ENCODE measurements around the gene SMC6. TPM values are rescaled to one million over a fixed set of nuclear protein-coding genes. Genes with fewer than 3 reads are reported as not detected.

SMC6 gene
- total RNA-seq, 2 experiments from 2014 or later = 22.4 to 25.8 TPM

- POLR2A ChIA-PET = no interaction called here
- CTCF ChIA-PET = interaction anchor here (0.8 to 2.1 kb wide), 3 partner anchors 13 to 101 kb away, joined by 3 to 4 read pairs (median 4); no protein-coding TSS in a partner anchor
Measured at GRCh38 chr2:17719562-17720371, 33.8 kb downstream of the SMC6 start.

- POLR2A ChIA-PET = no interaction called here
Measured at GRCh38 chr2:17718689-17719088, 34.9 kb downstream of the SMC6 start.

GRCh38 chr2:17717666-17718065 is 35.9 kb downstream of the SMC6 start:
- CTCF ChIA-PET = no interaction called here
- POLR2A ChIA-PET = no interaction called here

More at GRCh38 chr2:17718689-17719088, 34.9 kb downstream of the SMC6 start:
- CTCF ChIA-PET = interaction anchor here (0.7 to 2.1 kb wide), 2 partner anchors 102 to 112 kb away, joined by 3 to 4 read pairs; no protein-coding TSS in a partner anchor

GRCh38 chr2:17713291-17713690 is 40.3 kb downstream of the SMC6 start:
- POLR2A ChIA-PET = no interaction called here
- CTCF ChIA-PET = no interaction called here

- CTCF ChIA-PET = interaction anchor here (0.7 kb wide), 1 partner anchor 26 kb away, joined by 3 read pairs; no protein-coding TSS in a partner anchor
- POLR2A ChIA-PET = no interaction called here
Measured at GRCh38 chr2:17710547-17711248, 42.9 kb downstream of the SMC6 start.

- CTCF ChIA-PET = interaction anchor here (0.7 kb wide), 1 partner anchor 26 kb away, joined by 3 read pairs; no protein-coding TSS in a partner anchor
- POLR2A ChIA-PET = no interaction called here
Measured at GRCh38 chr2:17709897-17710296, 43.7 kb downstream of the SMC6 start.

- ChIA-PET POLR2A (no interaction called here), CTCF (no interaction called here)
Measured at GRCh38 chr2:17708501-17708900, 45.1 kb downstream of the SMC6 start.

- POLR2A ChIA-PET = no interaction called here
- CTCF ChIA-PET = interaction anchor here (1.1 kb wide), 1 partner anchor 13 kb away, joined by 4 read pairs; no protein-coding TSS in a partner anchor
Measured at GRCh38 chr2:17706845-17707244, 46.8 kb downstream of the SMC6 start.

- ChIA-PET CTCF (no interaction called here), POLR2A (no interaction called here)
Measured at GRCh38 chr2:17690776-17691175, 62.8 kb downstream of the SMC6 start.

- POLR2A ChIA-PET = no interaction called here
- CTCF ChIA-PET = no interaction called here
Measured at GRCh38 chr2:17689010-17689409, 64.6 kb downstream of the SMC6 start.

- CTCF ChIA-PET = no interaction called here
- POLR2A ChIA-PET = no interaction called here
Measured at GRCh38 chr2:17688600-17688999, 65.0 kb downstream of the SMC6 start.

GRCh38 chr2:17683981-17684380 is 69.6 kb downstream of the SMC6 start:
- CTCF ChIA-PET = no interaction called here
- POLR2A ChIA-PET = no interaction called here

GRCh38 chr2:17682098-17682857 is 71.3 kb downstream of the SMC6 start:
- POLR2A ChIA-PET = no interaction called here
- CTCF ChIA-PET = no interaction called here

GRCh38 chr2:17680119-17680518 is 73.5 kb downstream of the SMC6 start:
- POLR2A ChIA-PET = no interaction called here
- CTCF ChIA-PET = no interaction called here

- ChIA-PET POLR2A (no interaction called here), CTCF (no interaction called here)
Measured at GRCh38 chr2:17674817-17675216, 78.8 kb downstream of the SMC6 start.

GRCh38 chr2:17672583-17673317 is 80.9 kb downstream of the SMC6 start:
- POLR2A ChIA-PET = no interaction called here
- CTCF ChIA-PET = interaction anchor here (2.9 kb wide), 1 partner anchor 17 kb away, joined by 13 read pairs; no protein-coding TSS in a partner anchor

GRCh38 chr2:17667898-17668297 is 85.7 kb downstream of the SMC6 start:
- ChIA-PET CTCF (interaction anchor here (1.0 kb wide), 1 partner anchor 22 kb away, joined by 3 read pairs; no protein-coding TSS in a partner anchor), POLR2A (no interaction called here)

- CTCF ChIA-PET = no interaction called here
- POLR2A ChIA-PET = no interaction called here
Measured at GRCh38 chr2:17664534-17664933, 89.1 kb downstream of the SMC6 start.

GRCh38 chr2:17662723-17663122 is 90.9 kb downstream of the SMC6 start:
- ChIA-PET CTCF (interaction anchor here (2.8 kb wide), 1 partner anchor 8 kb away, joined by 13 read pairs; no protein-coding TSS in a partner anchor), POLR2A (no interaction called here)
